Stomach (tissue), 4 donors: ENCODE data around the gene RAMACL.

Experiments used
- POLR2A ChIP-seq, 4 donors: fragments of 450-650 bp; IDR thresholded peaks; one replicate each; pipeline ENCODE4 v1.6.1; 2016; ENCODE audit warnings: antibody characterized with exemption in 4 of 4, control low read depth in 2 of 4, mild to moderate bottlenecking in 1 of 4, moderate library complexity in 1 of 4
- POLR2AphosphoS5 ChIP-seq, 3 donors: sonication (generic); formaldehyde crosslinking; IDR thresholded peaks; one replicate each; pipeline ENCODE4 v1.6.1; 2016; ENCODE audit warnings: antibody characterized with exemption in 3 of 3
- TF ChIP-seq, protein P1 (sequence below), 7 experiments: fragments of 450-650 bp in 4 of 7; fragments of 200-600 bp in 3 of 7; sonication (generic) in 3 of 7; IDR thresholded peaks; one replicate each; pipeline ENCODE4 v1.5.1; 2016 to 2019; ENCODE audit warnings: antibody characterized with exemption in 7 of 7, control low read depth in 2 of 7, mild to moderate bottlenecking in 1 of 7

DNA sequence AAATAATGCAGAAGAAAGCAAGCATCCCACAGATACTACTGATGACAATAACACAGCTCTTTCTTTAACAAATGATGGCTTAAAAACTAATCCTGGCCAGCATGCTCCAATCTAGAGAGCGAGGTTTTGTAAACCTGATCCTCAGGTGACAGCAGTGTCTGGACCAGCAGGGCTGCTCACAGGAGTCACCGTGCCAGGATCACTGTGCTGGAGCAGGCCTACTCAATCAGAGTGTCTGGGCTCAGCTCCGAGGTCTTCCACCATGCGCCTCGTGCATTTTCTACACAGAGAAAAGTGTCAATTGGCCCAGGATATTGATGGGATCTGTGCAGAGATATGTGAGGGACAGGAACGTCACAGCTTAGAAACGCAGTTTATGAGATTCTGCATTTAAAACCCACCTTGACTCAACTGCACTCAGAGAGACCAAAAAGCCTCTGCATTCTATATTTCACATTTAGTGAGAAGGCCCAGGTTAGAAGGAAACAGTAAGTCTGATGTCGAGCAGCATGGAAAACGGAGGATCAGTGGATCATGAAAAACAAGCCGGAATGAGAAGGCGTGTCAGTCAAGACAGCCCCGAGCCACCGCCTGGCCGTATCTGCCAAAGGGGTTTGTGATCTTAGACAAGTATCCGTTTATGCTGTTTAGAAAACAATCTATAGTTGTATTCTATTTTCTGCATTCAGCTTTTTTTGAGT, 7.8 kb downstream of the RAMACL start:
- TF ChIP-seq POLR2A (IDR thresholded peaks at IDR 0.05) (no peak), POLR2AphosphoS5 (IDR thresholded peaks at IDR 0.05) (no peak)
- TF ChIP-seq, protein P1, sequence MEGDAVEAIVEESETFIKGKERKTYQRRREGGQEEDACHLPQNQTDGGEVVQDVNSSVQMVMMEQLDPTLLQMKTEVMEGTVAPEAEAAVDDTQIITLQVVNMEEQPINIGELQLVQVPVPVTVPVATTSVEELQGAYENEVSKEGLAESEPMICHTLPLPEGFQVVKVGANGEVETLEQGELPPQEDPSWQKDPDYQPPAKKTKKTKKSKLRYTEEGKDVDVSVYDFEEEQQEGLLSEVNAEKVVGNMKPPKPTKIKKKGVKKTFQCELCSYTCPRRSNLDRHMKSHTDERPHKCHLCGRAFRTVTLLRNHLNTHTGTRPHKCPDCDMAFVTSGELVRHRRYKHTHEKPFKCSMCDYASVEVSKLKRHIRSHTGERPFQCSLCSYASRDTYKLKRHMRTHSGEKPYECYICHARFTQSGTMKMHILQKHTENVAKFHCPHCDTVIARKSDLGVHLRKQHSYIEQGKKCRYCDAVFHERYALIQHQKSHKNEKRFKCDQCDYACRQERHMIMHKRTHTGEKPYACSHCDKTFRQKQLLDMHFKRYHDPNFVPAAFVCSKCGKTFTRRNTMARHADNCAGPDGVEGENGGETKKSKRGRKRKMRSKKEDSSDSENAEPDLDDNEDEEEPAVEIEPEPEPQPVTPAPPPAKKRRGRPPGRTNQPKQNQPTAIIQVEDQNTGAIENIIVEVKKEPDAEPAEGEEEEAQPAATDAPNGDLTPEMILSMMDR (IDR thresholded peaks at IDR 0.05) = no peak
